Caco-2 (cell line): ENCODE data around the gene SDCCAG8. TPM values are rescaled to one million over a fixed set of nuclear protein-coding genes. Genes with fewer than 3 reads are reported as not detected.

ENCODE experiments used
- BruUV-seq: library from RNA; stranded (reverse); fragments of 400-500 nt; replicated peaks from 2 replicates; lab custom pipeline; 2021; lab: Mats Ljungman, UMichigan
- CTCF ChIA-PET: fragments of 300-600 bp; sonication (Branson Sonifier 250); formaldehyde crosslinking; loops from one replicate; lab custom pipeline; 2022; ENCODE audit warnings: antibody characterized with exemption; lab: Charles Lee
- POLR2A ChIA-PET: fragments of 300-600 bp; sonication (Branson Sonifier 250); formaldehyde crosslinking; loops from one replicate; lab custom pipeline; 2022; ENCODE audit warnings: antibody characterized with exemption; lab: Charles Lee
- DNase-seq, 2 experiments: peaks; one replicate each; pipeline versions ENCODE4 v3.0.0 to v3.0.0-alpha.2; 2020 to 2022
- H3K27me3 ChIP-seq: replicated peaks from 2 replicates; pipeline ENCODE4 v1.6.0; 2011; ENCODE audit warnings: low read length; ENCODE audit not compliant: control insufficient read depth, insufficient read depth
- H3K36me3 ChIP-seq: 2 replicates; pipeline ENCODE4 v1.5.1; 2011; ENCODE audit warnings: low read length; ENCODE audit not compliant: control insufficient read depth, insufficient read depth
- H3K4me1 ChIP-seq: fragments of 250-450 bp; sonication (Bioruptor Pico); 2 replicates; pipeline ENCODE4 v1.5.1; 2020; ENCODE audit warnings: mild to moderate bottlenecking
- H3K4me3 ChIP-seq: 2 replicates; pipeline ENCODE4 v1.5.1; 2011; ENCODE audit warnings: low read depth, mild to moderate bottlenecking, control low read depth, low read length
- H3K9me3 ChIP-seq: fragments of 250-450 bp; sonication (Bioruptor Pico); 2 replicates; pipeline ENCODE4 v1.5.1; 2020; ENCODE audit warnings: mild to moderate bottlenecking, moderate library complexity
- H3K27ac Mint-ChIP-seq: one replicate; pipeline ENCODE4 v1.8.0; 2022; ENCODE audit warnings: mixed read lengths; ENCODE audit not compliant: unreplicated experiment
- H3K27me3 Mint-ChIP-seq: one replicate; pipeline ENCODE4 v1.8.0; 2022; ENCODE audit warnings: mixed read lengths; ENCODE audit not compliant: insufficient read depth, unreplicated experiment
- H3K36me3 Mint-ChIP-seq: one replicate; pipeline ENCODE4 v1.8.0; 2022; ENCODE audit warnings: mild to moderate bottlenecking, mixed read lengths; ENCODE audit not compliant: insufficient read depth, unreplicated experiment
- H3K4me1 Mint-ChIP-seq: one replicate; pipeline ENCODE4 v1.8.0; 2022; ENCODE audit warnings: low read depth, mixed read lengths; ENCODE audit not compliant: unreplicated experiment
- H3K4me3 Mint-ChIP-seq: one replicate; pipeline ENCODE4 v1.8.0; 2022; ENCODE audit warnings: mild to moderate bottlenecking, moderate library complexity, mixed read lengths; ENCODE audit not compliant: unreplicated experiment
- H3K9me3 Mint-ChIP-seq: one replicate; pipeline ENCODE4 v1.8.0; 2022; ENCODE audit warnings: mixed read lengths; ENCODE audit not compliant: unreplicated experiment
- intact Hi-C: fragments of 100-400 bp; cut with micrococcal nuclease; formaldehyde crosslinking; loops from one replicate; pipeline ENCODE4 v1.10.0; 2022; ENCODE audit not compliant: unreplicated experiment
- total RNA-seq: library from RNA; stranded (reverse); gene quantifications from 2 replicates; pipeline ENCODE4 v1.2.3, GENCODE V29; 2022
- TF ChIP-seq, protein P1 (sequence below), 2 experiments: fragments of 200-600 bp in 1 of 2; IDR thresholded peaks; 1 replicate in 1 of 2; 2 replicates in 1 of 2; pipeline versions ENCODE4 v1.5.1 to v1.8.0; 2011 to 2022; ENCODE audit warnings: antibody characterized with exemption in 1 of 2, control low read depth in 1 of 2, inconsistent platforms in 1 of 2, low read depth in 1 of 2, low read length in 1 of 2, mild to moderate bottlenecking in 1 of 2, moderate library complexity in 1 of 2; ENCODE audit not compliant: insufficient read depth in 1 of 2, severe bottlenecking in 1 of 2, unreplicated experiment in 1 of 2

The SDCCAG8 gene
- total RNA-seq, 1 experiment from 2014 or later = 23.0 TPM

DNA sequence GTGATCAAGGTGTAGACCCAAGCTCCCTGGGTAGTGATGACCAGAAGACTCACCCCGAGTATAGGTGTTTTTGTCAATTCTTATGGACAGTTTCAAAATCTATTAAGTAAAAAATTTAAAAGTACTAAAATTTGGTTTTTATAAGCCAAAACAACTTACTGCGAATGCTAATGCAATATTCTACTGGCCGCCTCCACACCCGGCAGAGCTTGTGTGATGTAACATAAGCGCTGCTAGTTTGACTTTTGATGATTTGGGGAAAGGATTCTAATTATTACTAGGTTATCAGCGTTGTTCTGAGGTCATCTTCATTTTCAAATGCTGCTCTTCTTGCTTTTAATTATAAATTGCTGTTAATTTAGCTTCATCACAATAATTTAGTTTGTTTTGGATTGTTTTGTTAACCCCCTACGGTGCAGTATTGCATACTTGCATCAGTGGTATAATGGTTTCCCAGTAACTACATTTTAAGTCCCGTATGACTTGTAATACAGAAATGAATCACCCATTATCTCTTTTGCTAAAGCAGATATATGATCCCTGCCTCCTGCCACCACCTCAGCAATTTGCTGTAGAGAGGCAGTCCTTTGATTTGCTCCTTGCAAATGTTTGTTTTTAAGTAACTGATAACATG lies 178.0 kb downstream of the SDCCAG8 start:
- H3K36me3 Mint-ChIP-seq = no peaks in the 10 kb centered on the region

DNA sequence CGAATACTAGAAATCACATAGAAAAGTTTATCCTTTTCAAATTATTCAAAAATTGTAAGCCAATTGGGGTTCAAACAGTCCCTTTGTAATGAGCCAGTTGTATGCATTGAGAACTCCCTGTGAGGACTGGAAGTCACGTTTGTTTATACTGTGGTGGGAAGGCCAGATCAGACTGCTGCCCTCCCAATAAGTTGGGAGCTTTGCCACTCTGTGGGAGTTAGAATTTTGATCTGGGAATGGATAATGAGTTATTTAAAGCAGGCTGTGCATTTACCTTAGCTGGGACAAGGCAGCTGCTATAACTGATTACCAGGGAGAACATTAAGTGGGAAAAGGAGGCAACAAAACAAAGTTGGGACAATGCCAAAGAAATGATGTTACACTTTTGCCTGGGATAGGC lies 178.8 kb downstream of the SDCCAG8 start:
- Mint-ChIP-seq H3K27me3 (no peaks in the 10 kb centered on the region), H3K36me3 (no peaks in the 10 kb centered on the region), H3K27ac (no peak overlapping the region), H3K9me3 (no peaks in the 10 kb centered on the region), H3K4me3 (no peak overlapping the region), H3K4me1 (no peaks in the 10 kb centered on the region)
- Histone ChIP-seq H3K4me1 (peaks cover 6% of the 10 kb centered on the region; the same call in 1 of the 2 replicates), H3K27me3 (no peaks in the 10 kb centered on the region), H3K36me3 (no peaks in the 10 kb centered on the region), H3K9me3 (no peaks in the 10 kb centered on the region), H3K4me3 (no peak overlapping the region)
- TF ChIP-seq, protein P1, sequence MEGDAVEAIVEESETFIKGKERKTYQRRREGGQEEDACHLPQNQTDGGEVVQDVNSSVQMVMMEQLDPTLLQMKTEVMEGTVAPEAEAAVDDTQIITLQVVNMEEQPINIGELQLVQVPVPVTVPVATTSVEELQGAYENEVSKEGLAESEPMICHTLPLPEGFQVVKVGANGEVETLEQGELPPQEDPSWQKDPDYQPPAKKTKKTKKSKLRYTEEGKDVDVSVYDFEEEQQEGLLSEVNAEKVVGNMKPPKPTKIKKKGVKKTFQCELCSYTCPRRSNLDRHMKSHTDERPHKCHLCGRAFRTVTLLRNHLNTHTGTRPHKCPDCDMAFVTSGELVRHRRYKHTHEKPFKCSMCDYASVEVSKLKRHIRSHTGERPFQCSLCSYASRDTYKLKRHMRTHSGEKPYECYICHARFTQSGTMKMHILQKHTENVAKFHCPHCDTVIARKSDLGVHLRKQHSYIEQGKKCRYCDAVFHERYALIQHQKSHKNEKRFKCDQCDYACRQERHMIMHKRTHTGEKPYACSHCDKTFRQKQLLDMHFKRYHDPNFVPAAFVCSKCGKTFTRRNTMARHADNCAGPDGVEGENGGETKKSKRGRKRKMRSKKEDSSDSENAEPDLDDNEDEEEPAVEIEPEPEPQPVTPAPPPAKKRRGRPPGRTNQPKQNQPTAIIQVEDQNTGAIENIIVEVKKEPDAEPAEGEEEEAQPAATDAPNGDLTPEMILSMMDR (IDR thresholded peaks at IDR 0.05; ENCODE audit: insufficient read depth in 1 of 2, low read depth in 1 of 2, low read length in 1 of 2, severe bottlenecking in 1 of 2, unreplicated experiment in 1 of 2) = no peak
- POLR2A ChIA-PET = no interaction called here
- intact Hi-C loops = no loop called here
- no peak for DNase-seq
- CTCF ChIA-PET = no interaction called here
- BruUV-seq = no TSS peak

More for the DNA sequence above, 178.0 kb downstream of the SDCCAG8 start:
- CTCF ChIA-PET = no interaction called here
- BruUV-seq = no TSS peak
- no peaks in the 10 kb centered on the region for H3K9me3 ChIP-seq
- no peaks in the 10 kb centered on the region for H3K9me3 Mint-ChIP-seq
- no peaks in the 10 kb centered on the region for H3K36me3 ChIP-seq
- no peak overlapping the region for H3K27ac Mint-ChIP-seq
- no peaks in the 10 kb centered on the region for H3K27me3 Mint-ChIP-seq
- H3K4me1 Mint-ChIP-seq = no peaks in the 10 kb centered on the region
- POLR2A ChIA-PET = no interaction called here
- intact Hi-C loops = no loop called here
- H3K4me3 ChIP-seq = no peak overlapping the region
- no peak overlapping the region for H3K4me3 Mint-ChIP-seq
- no peaks in the 10 kb centered on the region for H3K27me3 ChIP-seq
- peaks cover 6% of the 10 kb centered on the region; the same call in 1 of the 2 replicates for H3K4me1 ChIP-seq
- TF ChIP-seq, protein P1 (IDR thresholded peaks at IDR 0.05; ENCODE audit: insufficient read depth in 1 of 2, low read depth in 1 of 2, low read length in 1 of 2, severe bottlenecking in 1 of 2, unreplicated experiment in 1 of 2) = no peak
- no peak for DNase-seq

DNA sequence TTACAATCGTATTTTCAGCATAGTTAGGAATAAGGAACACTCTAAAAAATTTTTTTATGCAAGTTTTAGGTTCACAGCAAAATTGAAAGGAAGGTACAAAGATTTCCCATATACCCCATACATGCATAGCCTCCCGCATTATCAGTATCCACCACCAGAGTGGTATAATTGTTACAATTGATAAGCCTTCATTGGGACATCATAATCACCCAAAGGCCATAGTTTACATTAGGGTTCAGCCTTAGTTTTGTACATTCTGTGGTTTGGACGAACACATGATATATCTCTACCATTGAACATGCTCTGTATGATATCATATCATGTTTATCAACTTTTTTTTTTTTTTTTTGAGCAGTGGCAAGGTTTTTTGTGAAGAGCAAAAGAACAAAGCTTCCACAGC lies 180.0 kb downstream of the SDCCAG8 start:
- no peak overlapping the region for H3K4me3 Mint-ChIP-seq
- intact Hi-C loops = no loop called here
- POLR2A ChIA-PET = no interaction called here

More for the DNA sequence above, 180.0 kb downstream of the SDCCAG8 start:
- CTCF ChIA-PET = no interaction called here
- Mint-ChIP-seq H3K27me3 (no peaks in the 10 kb centered on the region), H3K27ac (no peak overlapping the region), H3K36me3 (no peaks in the 10 kb centered on the region), H3K4me1 (peaks cover 6% of the 10 kb centered on the region), H3K9me3 (no peaks in the 10 kb centered on the region)
- DNase-seq = no peak
- no TSS peak for BruUV-seq
- Histone ChIP-seq H3K27me3 (no peaks in the 10 kb centered on the region), H3K9me3 (no peaks in the 10 kb centered on the region), H3K36me3 (no peaks in the 10 kb centered on the region), H3K4me1 (peaks cover 12% of the 10 kb centered on the region; the same call in 1 of the 2 replicates), H3K4me3 (no peak overlapping the region)
- TF ChIP-seq, protein P1 (IDR thresholded peaks at IDR 0.05; ENCODE audit: insufficient read depth in 1 of 2, low read depth in 1 of 2, low read length in 1 of 2, severe bottlenecking in 1 of 2, unreplicated experiment in 1 of 2) = no peak
